SK-N-MC (cell line): Measurements from ENCODE around the gene SAMD5.

Experiments used
- DNase-seq: peaks from one replicate; pipeline ENCODE4 v3.0.0-alpha.2; 2011; ENCODE audit warnings: low read depth, low spot score
- H3K27ac ChIP-seq: fragments of 200-600 bp; sonication (generic); 2 replicates; pipeline ENCODE4 v1.5.1; 2016; ENCODE audit warnings: mixed run types
- H3K36me3 ChIP-seq: fragments of 200-600 bp; sonication (generic); 2 replicates; pipeline ENCODE4 v1.6.1; 2017; ENCODE audit warnings: antibody characterized with exemption, low read length, mixed read lengths; ENCODE audit not compliant: insufficient read depth
- H3K4me3 ChIP-seq: fragments of 200-600 bp; sonication (generic); 2 replicates; pipeline ENCODE4 v1.5.1; 2016
- H3K9ac ChIP-seq: fragments of 200-600 bp; sonication (generic); 2 replicates; pipeline ENCODE4 v1.8.0; 2017; ENCODE audit warnings: mixed run types, mixed read lengths; ENCODE audit not compliant: insufficient read length
- H3K9me3 ChIP-seq: fragments of 200-600 bp; sonication (generic); 2 replicates; pipeline ENCODE4 v1.6.1; 2017; ENCODE audit warnings: low read depth, mild to moderate bottlenecking, antibody characterized with exemption, low read length, moderate library complexity, mixed read lengths
- EZH2 ChIP-seq: fragments of 200-600 bp; sonication (generic); IDR thresholded peaks from one replicate; pipeline ENCODE4 v1.6.1; 2017; ENCODE audit warnings: antibody characterized with exemption
- FOXP2 ChIP-seq: optimal IDR thresholded peaks from 2 replicates; pipeline ENCODE3; 2011; ENCODE audit warnings: mild to moderate bottlenecking, moderate library complexity; ENCODE audit not compliant: insufficient read depth; ENCODE audit errors: extremely low read length, control extremely low read depth
- POLR2AphosphoS5 ChIP-seq: IDR thresholded peaks from 2 replicates; pipeline ENCODE4 v1.6.1; 2012; ENCODE audit warnings: mild to moderate bottlenecking, low read depth, low read length, borderline replicate concordance

The SAMD5 gene

DNA sequence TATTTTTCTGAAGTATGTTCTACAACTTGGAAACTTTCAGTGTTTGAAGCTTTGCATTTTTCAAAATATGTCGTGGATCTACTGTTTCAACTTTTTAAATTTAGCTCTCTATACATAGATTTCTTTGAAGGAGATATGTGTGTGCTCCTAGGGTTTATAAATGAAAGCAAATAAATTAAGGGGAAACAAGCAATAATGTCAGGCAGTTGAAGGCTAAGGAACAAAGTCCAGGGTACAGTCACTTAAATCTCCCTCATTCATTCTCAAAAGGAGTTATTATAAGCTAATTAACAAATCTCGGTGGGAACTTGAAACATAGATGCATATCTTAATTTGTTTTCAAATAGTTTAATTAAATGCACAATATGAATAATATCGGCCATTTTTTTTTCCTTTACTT lies 79.4 kb downstream of the SAMD5 start:
- H3K9me3 ChIP-seq: no peaks in the 10 kb centered on the region
- no peak overlapping the region for H3K27ac ChIP-seq
- H3K4me3 ChIP-seq: no peak overlapping the region
- no peak for TF ChIP-seq FOXP2
- no peak for TF ChIP-seq POLR2AphosphoS5
- no peak for TF ChIP-seq EZH2
- no peak overlapping the region for H3K9ac ChIP-seq
- DNase-seq: no peak
- no peaks in the 10 kb centered on the region for H3K36me3 ChIP-seq

DNA sequence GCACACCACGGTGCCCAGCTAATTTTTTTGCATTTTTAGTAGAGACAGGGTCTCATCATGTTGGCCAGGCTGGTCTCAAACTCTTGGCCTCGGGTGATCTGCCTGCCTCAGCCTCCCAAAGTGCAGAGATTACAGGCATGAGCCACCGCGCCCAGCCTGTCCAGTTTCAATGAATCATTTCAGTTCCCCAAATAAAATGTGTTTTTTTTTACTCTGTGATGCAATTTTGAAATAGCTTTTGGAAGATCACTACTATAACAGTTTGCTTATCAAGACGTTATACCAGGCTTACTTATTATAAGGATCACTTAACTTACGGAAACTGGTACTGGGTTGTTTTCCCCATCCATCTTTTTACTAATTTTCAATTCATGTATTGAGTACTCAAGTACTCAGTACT lies 80.0 kb downstream of the SAMD5 start:
- no peak for DNase-seq
- Histone ChIP-seq H3K36me3 (no peaks in the 10 kb centered on the region), H3K9me3 (no peaks in the 10 kb centered on the region), H3K27ac (no peak overlapping the region), H3K4me3 (no peak overlapping the region), H3K9ac (no peak overlapping the region)
- no peak for TF ChIP-seq POLR2AphosphoS5
- TF ChIP-seq EZH2: no peak
- TF ChIP-seq FOXP2: no peak

DNA sequence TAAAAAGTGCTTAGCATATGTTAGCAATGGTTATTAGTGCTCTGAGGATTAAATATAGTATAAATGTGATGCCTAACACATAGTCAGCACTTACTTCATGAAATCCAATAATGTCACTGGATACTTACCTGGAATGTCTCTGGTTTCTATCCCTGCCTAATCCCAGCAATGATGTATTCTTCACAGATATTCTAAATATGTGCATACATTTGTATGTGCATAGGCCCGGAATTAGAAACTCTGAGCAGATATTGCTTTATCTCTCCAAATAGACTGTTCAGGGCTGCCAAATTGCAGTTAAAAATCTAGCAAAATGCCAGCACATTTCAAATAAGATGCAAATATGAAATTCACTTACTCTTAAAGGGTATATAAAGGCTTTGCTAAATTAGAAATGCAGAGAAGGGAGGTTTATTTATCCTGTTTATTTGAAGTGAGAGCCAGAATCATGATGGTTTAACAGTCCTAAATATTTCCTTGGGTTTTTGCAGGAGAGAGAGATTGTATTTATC lies 81.3 kb downstream of the SAMD5 start:
- Histone ChIP-seq H3K4me3 (no peak overlapping the region), H3K27ac (no peak overlapping the region), H3K36me3 (no peaks in the 10 kb centered on the region), H3K9me3 (no peaks in the 10 kb centered on the region), H3K9ac (no peak overlapping the region)
- no peak for DNase-seq
- TF ChIP-seq FOXP2: no peak
- TF ChIP-seq EZH2: no peak
- no peak for TF ChIP-seq POLR2AphosphoS5

DNA sequence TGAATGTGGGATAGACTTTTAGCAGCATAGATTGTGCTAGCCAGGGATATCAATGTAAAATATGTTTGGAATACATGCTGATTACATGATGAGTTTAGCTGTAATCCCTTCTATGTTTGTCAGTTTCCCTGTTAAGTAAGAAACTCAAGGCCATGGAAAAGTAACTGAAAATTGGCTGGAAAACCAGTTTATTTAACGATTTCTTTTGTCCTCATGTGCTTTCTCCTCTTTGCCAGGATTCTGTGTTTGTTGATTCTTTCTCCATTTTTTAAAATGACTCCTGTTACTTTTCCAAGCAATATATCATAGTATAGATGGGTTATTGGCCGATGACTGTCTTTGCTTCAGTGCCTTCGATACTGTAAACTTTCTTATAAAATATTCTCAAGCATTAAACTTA lies 87.5 kb downstream of the SAMD5 start:
- no peak for DNase-seq

DNA sequence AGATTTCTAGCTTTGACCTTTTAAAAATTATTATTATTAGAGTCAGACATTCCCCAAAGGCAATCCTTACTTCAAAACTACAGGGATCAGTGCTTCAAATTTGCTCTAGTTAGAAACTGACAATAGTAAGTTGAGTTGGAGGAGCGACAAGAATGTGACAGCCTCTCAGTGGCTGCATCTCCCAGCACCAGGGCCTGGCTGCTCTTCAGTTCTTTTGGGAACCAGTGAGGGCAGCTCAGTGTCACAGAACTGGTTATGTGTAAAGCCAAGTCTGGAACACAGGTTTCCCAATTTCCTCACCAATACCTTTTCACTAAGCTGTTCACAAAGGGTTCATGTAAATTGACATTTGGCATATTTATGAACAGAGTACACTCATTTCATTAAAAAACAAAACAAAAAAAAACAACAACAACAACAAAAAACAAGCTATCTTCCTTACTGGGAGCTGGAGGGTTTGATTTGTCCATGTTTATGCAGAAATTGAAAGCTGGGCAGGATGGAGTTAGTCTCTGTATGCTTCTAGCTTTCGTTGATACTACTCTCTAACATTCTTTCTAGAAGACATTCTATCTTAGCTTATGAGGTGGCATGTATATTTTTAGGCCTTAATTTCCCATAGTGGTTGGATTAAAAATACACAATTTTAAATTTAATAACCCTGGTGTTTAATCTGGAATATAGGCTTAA lies 95.0 kb downstream of the SAMD5 start:
- Histone ChIP-seq H3K4me3 (no peak overlapping the region), H3K9me3 (no peaks in the 10 kb centered on the region), H3K27ac (no peak overlapping the region), H3K9ac (no peak overlapping the region), H3K36me3 (no peaks in the 10 kb centered on the region)
- TF ChIP-seq FOXP2: no peak
- no peak for TF ChIP-seq POLR2AphosphoS5
- TF ChIP-seq EZH2: no peak
- no peak for DNase-seq

More for the DNA sequence above, 87.5 kb downstream of the SAMD5 start:
- no peak for TF ChIP-seq FOXP2
- TF ChIP-seq EZH2: no peak
- no peak for TF ChIP-seq POLR2AphosphoS5
- H3K36me3 ChIP-seq: no peaks in the 10 kb centered on the region
- no peak overlapping the region for H3K4me3 ChIP-seq
- no peak overlapping the region for H3K9ac ChIP-seq
- H3K9me3 ChIP-seq: no peaks in the 10 kb centered on the region
- H3K27ac ChIP-seq: no peak overlapping the region

DNA sequence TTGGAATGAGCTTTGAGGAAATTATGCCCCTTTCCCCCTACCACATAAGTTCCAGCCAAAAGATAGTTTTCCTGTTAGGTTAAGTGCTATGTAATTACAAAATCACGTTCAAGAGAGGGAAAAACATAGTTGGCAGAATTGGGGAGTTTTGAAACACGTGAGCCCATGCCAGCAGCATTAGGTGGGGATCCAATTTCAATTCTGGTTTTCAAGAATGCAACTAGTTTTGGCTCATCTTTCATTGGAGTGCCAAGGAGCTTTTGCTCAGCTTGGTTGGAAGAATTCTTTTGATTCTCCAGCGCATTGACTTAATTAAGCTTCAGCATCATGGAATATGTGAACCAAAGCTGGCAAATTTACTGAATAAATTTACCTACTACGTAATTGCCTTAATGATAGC lies 95.9 kb downstream of the SAMD5 start:
- DNase-seq: no peak
- no peak for TF ChIP-seq FOXP2
- TF ChIP-seq EZH2: no peak
- TF ChIP-seq POLR2AphosphoS5: no peak
- Histone ChIP-seq H3K9ac (no peak overlapping the region), H3K27ac (0 out of 2 replicates have a peak overlapping the region, but pooled peaks have one; percentile 11), H3K9me3 (no peaks in the 10 kb centered on the region), H3K36me3 (no peaks in the 10 kb centered on the region), H3K4me3 (no peak overlapping the region)

DNA sequence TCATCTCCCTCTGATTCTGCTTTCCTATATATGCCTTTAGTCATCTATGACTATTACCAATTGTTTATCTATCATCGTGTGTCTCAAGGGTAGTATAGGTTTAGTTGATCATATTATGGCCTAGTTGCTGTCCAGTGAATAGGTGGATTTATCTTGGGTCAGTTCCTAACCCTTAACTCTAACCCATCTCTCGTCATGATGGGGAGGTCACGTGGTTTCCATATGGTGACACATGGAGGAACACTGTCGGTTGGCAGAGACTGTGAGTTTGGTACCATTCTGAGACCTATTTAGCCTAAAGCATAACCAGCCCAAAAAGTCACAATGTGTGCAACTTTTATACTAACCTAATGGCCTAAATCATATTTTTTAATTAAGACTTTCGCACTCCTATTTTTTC lies 103.5 kb downstream of the SAMD5 start:
- no peaks in the 10 kb centered on the region for H3K9me3 ChIP-seq
- TF ChIP-seq POLR2AphosphoS5 (no peak), FOXP2 (no peak), EZH2 (no peak)
- H3K36me3 ChIP-seq: no peaks in the 10 kb centered on the region
- no peak overlapping the region for H3K4me3 ChIP-seq
- no peak for DNase-seq
- no peak overlapping the region for H3K9ac ChIP-seq
- H3K27ac ChIP-seq: no peak overlapping the region

DNA sequence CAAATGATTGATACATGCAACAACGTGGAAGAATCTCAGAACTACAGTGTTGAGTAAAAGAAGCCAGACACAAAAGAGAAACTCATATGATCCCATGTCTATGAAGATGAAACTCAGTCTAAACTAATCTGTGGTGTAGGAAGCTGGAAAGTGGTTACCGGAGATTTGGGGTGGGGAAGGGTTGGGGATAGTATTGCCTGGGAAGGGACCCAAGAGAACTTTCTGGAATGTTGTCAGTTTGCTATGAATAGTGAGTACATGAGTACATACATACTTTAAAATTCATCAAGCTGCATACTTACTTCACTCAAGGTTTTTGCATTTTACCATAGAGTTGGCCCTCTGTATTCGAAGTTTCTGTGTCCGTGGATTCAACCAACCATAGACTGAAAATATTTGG lies 106.0 kb downstream of the SAMD5 start:
- H3K36me3 ChIP-seq: no peaks in the 10 kb centered on the region
- no peak for DNase-seq

More for the DNA sequence above, 106.0 kb downstream of the SAMD5 start:
- Histone ChIP-seq H3K9me3 (no peaks in the 10 kb centered on the region), H3K27ac (no peak overlapping the region), H3K4me3 (no peak overlapping the region), H3K9ac (no peak overlapping the region)
- TF ChIP-seq EZH2 (no peak), FOXP2 (no peak), POLR2AphosphoS5 (no peak)
